Uterus (tissue), 4 donors: ENCODE measurements around the gene GLI1. TPM values are rescaled to one million over a fixed set of nuclear protein-coding genes. Genes with fewer than 3 reads are reported as not detected.
"Not testable (repeated sequence)": the region's sequence is repeated elsewhere in the genome, so short reads cannot be mapped to it uniquely, and the experiment has no call there.

Source experiments
- DNase-seq, 2 donors: peaks; one replicate each; pipeline ENCODE4 v3.0.0-alpha.2; 2019 to 2020
- H3K27ac ChIP-seq, 2 donors: fragments of 200-600 bp; sonication (generic); 1 replicate in 1 of 2; 2 replicates in 1 of 2; pipeline ENCODE4 v1.5.1; 2016 to 2018
- H3K27me3 ChIP-seq, 2 donors: fragments of 200-600 bp; sonication (generic); one replicate each; pipeline ENCODE4 v1.5.1; 2018 to 2019; ENCODE audit warnings: control low read depth in 1 of 2
- H3K36me3 ChIP-seq, 2 donors: fragments of 200-600 bp; sonication (generic); one replicate each; pipeline ENCODE4 v1.5.1; 2019; ENCODE audit warnings: control low read depth in 1 of 2
- H3K4me1 ChIP-seq, 2 donors: fragments of 200-600 bp; sonication (generic); one replicate each; pipeline ENCODE4 v1.5.1; 2018 to 2019; ENCODE audit warnings: control low read depth in 1 of 2
- H3K4me3 ChIP-seq, 2 donors: fragments of 200-600 bp; sonication (generic); 1 replicate in 1 of 2; 2 replicates in 1 of 2; pipeline ENCODE4 v1.5.1; 2018 to 2019; ENCODE audit warnings: mild to moderate bottlenecking in 1 of 2
- H3K9me3 ChIP-seq, 2 donors: fragments of 200-600 bp; sonication (generic); one replicate each; pipeline ENCODE4 v1.5.1; 2019; ENCODE audit warnings: control low read depth in 1 of 2
- POLR2A ChIP-seq, 2 donors: fragments of 450-650 bp; IDR thresholded peaks; one replicate each; pipeline ENCODE4 v1.6.1; 2016; ENCODE audit warnings: antibody characterized with exemption in 2 of 2, mild to moderate bottlenecking in 1 of 2, moderate library complexity in 1 of 2
- intact Hi-C: fragments of 100-400 bp; cut with DNase I; formaldehyde crosslinking; loops from one replicate; pipeline ENCODE4 v1.15.1; 2023; ENCODE audit warnings: low total_unique reads
- total RNA-seq, 4 donors: library from RNA; depleted of rRNA in 3 of 4; stranded (reverse); fragments of >200 nt in 3 of 4; gene quantifications; one replicate each; pipeline versions ENCODE4 v1.1.0 to v1.2.4, GENCODE V29; 2014 to 2023
- TF ChIP-seq, protein P1 (sequence below), 4 experiments: fragments of 200-600 bp in 2 of 4; fragments of 450-650 bp in 2 of 4; sonication (generic) in 2 of 4; IDR thresholded peaks; one replicate each; pipeline ENCODE4 v1.5.1; 2016 to 2019; ENCODE audit warnings: antibody characterized with exemption in 4 of 4, mild to moderate bottlenecking in 2 of 4, moderate library complexity in 1 of 4
- donor health status: DM: yes; HTN: yes; CAD: no.

Gene GLI1
- total RNA-seq, 4 donors from 2014 or later = 6.1 to 6.6 TPM; not detected in 2

- intact Hi-C loops = no loop called here
- Histone ChIP-seq H3K27me3 (no peaks in the 10 kb centered on the region), H3K9me3 (peaks cover 0 to 3% of the 10 kb centered on the region in 2 donors), H3K4me3 (no peak overlapping the region), H3K36me3 (no peaks in the 10 kb centered on the region), H3K27ac (no peak overlapping the region), H3K4me1 (no peaks in the 10 kb centered on the region)
- no peak for DNase-seq
- no peak for TF ChIP-seq POLR2A (IDR thresholded peaks at IDR 0.05)
- TF ChIP-seq, protein P1, sequence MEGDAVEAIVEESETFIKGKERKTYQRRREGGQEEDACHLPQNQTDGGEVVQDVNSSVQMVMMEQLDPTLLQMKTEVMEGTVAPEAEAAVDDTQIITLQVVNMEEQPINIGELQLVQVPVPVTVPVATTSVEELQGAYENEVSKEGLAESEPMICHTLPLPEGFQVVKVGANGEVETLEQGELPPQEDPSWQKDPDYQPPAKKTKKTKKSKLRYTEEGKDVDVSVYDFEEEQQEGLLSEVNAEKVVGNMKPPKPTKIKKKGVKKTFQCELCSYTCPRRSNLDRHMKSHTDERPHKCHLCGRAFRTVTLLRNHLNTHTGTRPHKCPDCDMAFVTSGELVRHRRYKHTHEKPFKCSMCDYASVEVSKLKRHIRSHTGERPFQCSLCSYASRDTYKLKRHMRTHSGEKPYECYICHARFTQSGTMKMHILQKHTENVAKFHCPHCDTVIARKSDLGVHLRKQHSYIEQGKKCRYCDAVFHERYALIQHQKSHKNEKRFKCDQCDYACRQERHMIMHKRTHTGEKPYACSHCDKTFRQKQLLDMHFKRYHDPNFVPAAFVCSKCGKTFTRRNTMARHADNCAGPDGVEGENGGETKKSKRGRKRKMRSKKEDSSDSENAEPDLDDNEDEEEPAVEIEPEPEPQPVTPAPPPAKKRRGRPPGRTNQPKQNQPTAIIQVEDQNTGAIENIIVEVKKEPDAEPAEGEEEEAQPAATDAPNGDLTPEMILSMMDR (IDR thresholded peaks at IDR 0.05) = no peak
These were observed 17.6 kb upstream of the GLI1 start for GRCh38 chr12:57441846-57442427.

DNA sequence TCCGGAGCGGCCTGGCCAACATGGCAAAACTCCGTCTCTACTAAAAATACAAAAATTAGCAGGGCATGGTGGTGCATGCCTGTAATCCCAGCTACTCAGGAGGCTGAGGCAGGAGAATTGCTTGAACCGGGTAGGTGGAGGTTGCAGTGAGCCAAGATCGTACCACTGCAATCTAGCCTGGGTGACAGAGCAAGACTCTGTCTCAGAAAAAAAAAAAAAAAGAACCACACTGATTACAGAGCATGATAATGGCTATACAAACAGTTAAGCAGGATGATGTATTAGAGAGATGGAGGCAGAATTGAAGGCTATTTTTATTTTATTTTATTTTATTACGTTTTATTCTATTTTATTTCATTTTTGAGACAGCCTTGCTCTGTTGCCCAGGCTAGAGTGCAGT is 15.2 kb upstream of the GLI1 start:
- DNase-seq, H3K9me3 ChIP-seq, intact Hi-C loops, H3K27ac ChIP-seq, H3K4me1 ChIP-seq, H3K4me3 ChIP-seq, H3K36me3 ChIP-seq, H3K27me3 ChIP-seq: not testable (repeated sequence)

GRCh38 chr12:57444744-57445143 is 14.8 kb upstream of the GLI1 start:
- intact Hi-C loops = no loop called here
- Histone ChIP-seq H3K36me3 (no peaks in the 10 kb centered on the region), H3K27me3 (no peaks in the 10 kb centered on the region), H3K4me1 (no peaks in the 10 kb centered on the region), H3K9me3 (peaks cover 0 to 3% of the 10 kb centered on the region in 2 donors), H3K27ac (no peak overlapping the region), H3K4me3 (no peak overlapping the region)
- TF ChIP-seq, protein P1 (IDR thresholded peaks at IDR 0.05) = no peak
- TF ChIP-seq POLR2A (IDR thresholded peaks at IDR 0.05) = no peak
- DNase-seq = no peak

GRCh38 chr12:57446292-57446960 is 13.2 kb upstream of the GLI1 start:
- no peak overlapping the region for H3K27ac ChIP-seq
- peaks cover 0 to 3% of the 10 kb centered on the region in 2 donors for H3K9me3 ChIP-seq
- H3K27me3 ChIP-seq = no peaks in the 10 kb centered on the region
- no peaks in the 10 kb centered on the region for H3K36me3 ChIP-seq
- no peak for DNase-seq
- intact Hi-C loops = no loop called here
- H3K4me1 ChIP-seq = no peaks in the 10 kb centered on the region
- TF ChIP-seq, protein P1 (IDR thresholded peaks at IDR 0.05) = no peak
- TF ChIP-seq POLR2A (IDR thresholded peaks at IDR 0.05) = no peak
- H3K4me3 ChIP-seq = no peak overlapping the region

GRCh38 chr12:57448669-57449068 is 10.9 kb upstream of the GLI1 start:
- Histone ChIP-seq H3K27ac (no peak overlapping the region), H3K4me3 (no peak overlapping the region), H3K36me3 (no peaks in the 10 kb centered on the region), H3K4me1 (peaks cover 0 to 7% of the 10 kb centered on the region in 2 donors), H3K9me3 (no peaks in the 10 kb centered on the region), H3K27me3 (no peaks in the 10 kb centered on the region)
- TF ChIP-seq POLR2A (IDR thresholded peaks at IDR 0.05) = no peak
- TF ChIP-seq, protein P1 (IDR thresholded peaks at IDR 0.05) = no peak
- intact Hi-C loops = no loop called here
- DNase-seq = no peak
